ENCODE results near the gene ARMH3.

ARMH3 gene

GRCh38 chr10:101888251-101888949 lies 167.6 kb downstream of the ARMH3 start:
- no peak overlapping the region for H3K4me3 ChIP-seq (ENCODE audit: low read depth, low read length)
- no peaks in the 10 kb centered on the region for H3K36me3 ChIP-seq (ENCODE audit: control insufficient read depth, insufficient read depth, low read length)
- H3K9me3 ChIP-seq (ENCODE audit: control insufficient read depth, insufficient read depth, low read length), result no peaks in the 10 kb centered on the region
- peak overlapping the region; percentile 3 for H3K9ac ChIP-seq (ENCODE audit: low read depth, low read length)
- H3K27me3 ChIP-seq (ENCODE audit: control insufficient read depth, insufficient read depth, low read length), result no peaks in the 10 kb centered on the region
- H3K4me1 ChIP-seq (ENCODE audit: control insufficient read depth, insufficient read depth, low read length), result no peaks in the 10 kb centered on the region

- Histone ChIP-seq H3K4me3 (ENCODE audit: low read depth, low read length) (no peak overlapping the region), H3K36me3 (ENCODE audit: control insufficient read depth, insufficient read depth, low read length) (no peaks in the 10 kb centered on the region), H3K9ac (ENCODE audit: low read depth, low read length) (no peak overlapping the region), H3K4me1 (ENCODE audit: control insufficient read depth, insufficient read depth, low read length) (no peaks in the 10 kb centered on the region), H3K27me3 (ENCODE audit: control insufficient read depth, insufficient read depth, low read length) (no peaks in the 10 kb centered on the region), H3K9me3 (ENCODE audit: control insufficient read depth, insufficient read depth, low read length) (no peaks in the 10 kb centered on the region)
Observed at GRCh38 chr10:101887775-101888174, 168.2 kb downstream of the ARMH3 start.

- Histone ChIP-seq H3K4me1 (ENCODE audit: control insufficient read depth, insufficient read depth, low read length) (no peaks in the 10 kb centered on the region), H3K36me3 (ENCODE audit: control insufficient read depth, insufficient read depth, low read length) (no peaks in the 10 kb centered on the region), H3K9me3 (ENCODE audit: control insufficient read depth, insufficient read depth, low read length) (no peaks in the 10 kb centered on the region), H3K27me3 (ENCODE audit: control insufficient read depth, insufficient read depth, low read length) (no peaks in the 10 kb centered on the region), H3K9ac (ENCODE audit: low read depth, low read length) (no peak overlapping the region), H3K4me3 (ENCODE audit: low read depth, low read length) (no peak overlapping the region)
Observed at GRCh38 chr10:101886521-101887312, 169.3 kb downstream of the ARMH3 start.

GRCh38 chr10:101881036-101881774 lies 174.8 kb downstream of the ARMH3 start:
- no peak overlapping the region for H3K9ac ChIP-seq (ENCODE audit: low read depth, low read length)
- H3K36me3 ChIP-seq (ENCODE audit: control insufficient read depth, insufficient read depth, low read length), result no peaks in the 10 kb centered on the region
- H3K4me1 ChIP-seq (ENCODE audit: control insufficient read depth, insufficient read depth, low read length), result no peaks in the 10 kb centered on the region
- no peaks in the 10 kb centered on the region for H3K9me3 ChIP-seq (ENCODE audit: control insufficient read depth, insufficient read depth, low read length)
- H3K27me3 ChIP-seq (ENCODE audit: control insufficient read depth, insufficient read depth, low read length), result no peaks in the 10 kb centered on the region
- no peak overlapping the region for H3K4me3 ChIP-seq (ENCODE audit: low read depth, low read length)

GRCh38 chr10:101880232-101880573 lies 175.8 kb downstream of the ARMH3 start:
- H3K27me3 ChIP-seq (ENCODE audit: control insufficient read depth, insufficient read depth, low read length), result no peaks in the 10 kb centered on the region
- H3K4me1 ChIP-seq (ENCODE audit: control insufficient read depth, insufficient read depth, low read length), result no peaks in the 10 kb centered on the region
- no peaks in the 10 kb centered on the region for H3K9me3 ChIP-seq (ENCODE audit: control insufficient read depth, insufficient read depth, low read length)
- no peak overlapping the region for H3K4me3 ChIP-seq (ENCODE audit: low read depth, low read length)
- H3K9ac ChIP-seq (ENCODE audit: low read depth, low read length), result no peak overlapping the region
- H3K36me3 ChIP-seq (ENCODE audit: control insufficient read depth, insufficient read depth, low read length), result no peaks in the 10 kb centered on the region

GRCh38 chr10:101879456-101880231 lies 176.3 kb downstream of the ARMH3 start:
- no peaks in the 10 kb centered on the region for H3K27me3 ChIP-seq (ENCODE audit: control insufficient read depth, insufficient read depth, low read length)
- H3K9me3 ChIP-seq (ENCODE audit: control insufficient read depth, insufficient read depth, low read length), result no peaks in the 10 kb centered on the region
- no peak overlapping the region for H3K4me3 ChIP-seq (ENCODE audit: low read depth, low read length)
- no peaks in the 10 kb centered on the region for H3K36me3 ChIP-seq (ENCODE audit: control insufficient read depth, insufficient read depth, low read length)
- no peak overlapping the region for H3K9ac ChIP-seq (ENCODE audit: low read depth, low read length)
- H3K4me1 ChIP-seq (ENCODE audit: control insufficient read depth, insufficient read depth, low read length), result no peaks in the 10 kb centered on the region

GRCh38 chr10:101878869-101879268 lies 177.1 kb downstream of the ARMH3 start:
- Histone ChIP-seq H3K36me3 (ENCODE audit: control insufficient read depth, insufficient read depth, low read length) (no peaks in the 10 kb centered on the region), H3K9ac (ENCODE audit: low read depth, low read length) (no peak overlapping the region), H3K9me3 (ENCODE audit: control insufficient read depth, insufficient read depth, low read length) (no peaks in the 10 kb centered on the region), H3K4me1 (ENCODE audit: control insufficient read depth, insufficient read depth, low read length) (peaks cover 4% of the 10 kb centered on the region), H3K27me3 (ENCODE audit: control insufficient read depth, insufficient read depth, low read length) (no peaks in the 10 kb centered on the region), H3K4me3 (ENCODE audit: low read depth, low read length) (no peak overlapping the region)

GRCh38 chr10:101875068-101875688 lies 180.8 kb downstream of the ARMH3 start:
- H3K9me3 ChIP-seq (ENCODE audit: control insufficient read depth, insufficient read depth, low read length), result no peaks in the 10 kb centered on the region
- peaks cover 4% of the 10 kb centered on the region for H3K4me1 ChIP-seq (ENCODE audit: control insufficient read depth, insufficient read depth, low read length)
- H3K4me3 ChIP-seq (ENCODE audit: low read depth, low read length), result no peak overlapping the region
- H3K36me3 ChIP-seq (ENCODE audit: control insufficient read depth, insufficient read depth, low read length), result no peaks in the 10 kb centered on the region
- H3K9ac ChIP-seq (ENCODE audit: low read depth, low read length), result no peak overlapping the region
- no peaks in the 10 kb centered on the region for H3K27me3 ChIP-seq (ENCODE audit: control insufficient read depth, insufficient read depth, low read length)

- Histone ChIP-seq H3K4me1 (ENCODE audit: control insufficient read depth, insufficient read depth, low read length) (peaks cover 4% of the 10 kb centered on the region), H3K36me3 (ENCODE audit: control insufficient read depth, insufficient read depth, low read length) (no peaks in the 10 kb centered on the region), H3K9me3 (ENCODE audit: control insufficient read depth, insufficient read depth, low read length) (no peaks in the 10 kb centered on the region), H3K4me3 (ENCODE audit: low read depth, low read length) (no peak overlapping the region), H3K27me3 (ENCODE audit: control insufficient read depth, insufficient read depth, low read length) (no peaks in the 10 kb centered on the region), H3K9ac (ENCODE audit: low read depth, low read length) (no peak overlapping the region)
Observed at GRCh38 chr10:101874252-101874651, 181.7 kb downstream of the ARMH3 start.

- Histone ChIP-seq H3K9ac (ENCODE audit: low read depth, low read length) (no peak overlapping the region), H3K9me3 (ENCODE audit: control insufficient read depth, insufficient read depth, low read length) (no peaks in the 10 kb centered on the region), H3K36me3 (ENCODE audit: control insufficient read depth, insufficient read depth, low read length) (no peaks in the 10 kb centered on the region), H3K27me3 (ENCODE audit: control insufficient read depth, insufficient read depth, low read length) (no peaks in the 10 kb centered on the region), H3K4me3 (ENCODE audit: low read depth, low read length) (no peak overlapping the region), H3K4me1 (ENCODE audit: control insufficient read depth, insufficient read depth, low read length) (no peaks in the 10 kb centered on the region)
Observed at GRCh38 chr10:101867931-101868330, 188.0 kb downstream of the ARMH3 start.

- Histone ChIP-seq H3K27me3 (ENCODE audit: control insufficient read depth, insufficient read depth, low read length) (no peaks in the 10 kb centered on the region), H3K9me3 (ENCODE audit: control insufficient read depth, insufficient read depth, low read length) (no peaks in the 10 kb centered on the region), H3K36me3 (ENCODE audit: control insufficient read depth, insufficient read depth, low read length) (no peaks in the 10 kb centered on the region), H3K9ac (ENCODE audit: low read depth, low read length) (no peak overlapping the region), H3K4me1 (ENCODE audit: control insufficient read depth, insufficient read depth, low read length) (no peaks in the 10 kb centered on the region), H3K4me3 (ENCODE audit: low read depth, low read length) (no peak overlapping the region)
Observed at GRCh38 chr10:101859530-101859929, 196.4 kb downstream of the ARMH3 start.
